ENCODE results near the gene RUVBL2.
"Not testable (repeated sequence)": the region's sequence is repeated elsewhere in the genome, so short reads cannot be mapped to it uniquely, and the experiment has no call there.

RUVBL2 gene

GRCh38 chr19:49018388-49019241, 24.9 kb downstream of the RUVBL2 start:
- DNase-seq: not testable (repeated sequence)

GRCh38 chr19:49019242-49019932, 25.7 kb downstream of the RUVBL2 start:
- peak; percentile 55 for DNase-seq

GRCh38 chr19:49020342-49020741, 26.7 kb downstream of the RUVBL2 start:
- DNase-seq: no peak

- no peak for DNase-seq
Observed at GRCh38 chr19:49020931-49021895, 27.5 kb downstream of the RUVBL2 start.

GRCh38 chr19:49022116-49022515, 28.4 kb downstream of the RUVBL2 start:
- no peak for DNase-seq

GRCh38 chr19:49024233-49024632, 30.5 kb downstream of the RUVBL2 start, which contains the start of gene CGB3:
CGB3 (minus strand) TSS chr19:49024333; CDS start chr19:49023971, 362 bp downstream.
- not testable (repeated sequence) for DNase-seq

- DNase-seq: not testable (repeated sequence)
Observed at GRCh38 chr19:49025088-49025487, 31.4 kb downstream of the RUVBL2 start.

GRCh38 chr19:49025599-49025998, 31.9 kb downstream of the RUVBL2 start:
- not testable (repeated sequence) for DNase-seq

- DNase-seq: not testable (repeated sequence)
Observed at GRCh38 chr19:49028686-49029085, 35.0 kb downstream of the RUVBL2 start.

- DNase-seq: not testable (repeated sequence)
Observed at GRCh38 chr19:49029749-49030148, 36.1 kb downstream of the RUVBL2 start.

GRCh38 chr19:49030323-49030722, 36.6 kb downstream of the RUVBL2 start:
- DNase-seq: not testable (repeated sequence)

GRCh38 chr19:49031642-49032301, 38.1 kb downstream of the RUVBL2 start, which contains the start of gene CGB2:
CGB2 (plus strand) TSS chr19:49031890; CDS start chr19:49032096, 206 bp downstream.
- peak; percentile 55 for DNase-seq

- DNase-seq: peak; percentile 50
Observed at GRCh38 chr19:49036815-49037214, 43.1 kb downstream of the RUVBL2 start, which contains the start of gene CGB1. CGB1 (minus strand) TSS chr19:49036895; CDS start chr19:49036711, 184 bp downstream.

GRCh38 chr19:49038111-49038510, 44.4 kb downstream of the RUVBL2 start:
- DNase-seq: not testable (repeated sequence)

- not testable (repeated sequence) for DNase-seq
Observed at GRCh38 chr19:49038557-49039276, 45.0 kb downstream of the RUVBL2 start.

GRCh38 chr19:49039736-49040135, 46.0 kb downstream of the RUVBL2 start:
- DNase-seq: not testable (repeated sequence)

- no peak for DNase-seq
Observed at GRCh38 chr19:49042177-49042576, 48.5 kb downstream of the RUVBL2 start.

- DNase-seq: not testable (repeated sequence)
Observed at GRCh38 chr19:49042666-49043065, 49.0 kb downstream of the RUVBL2 start.

- DNase-seq: not testable (repeated sequence)
Observed at GRCh38 chr19:49043548-49043947, 49.9 kb downstream of the RUVBL2 start, which contains the start of gene CGB5. CGB5 (plus strand) TSS chr19:49043848; CDS start chr19:49044210, 362 bp downstream.

- not testable (repeated sequence) for DNase-seq
Observed at GRCh38 chr19:49049011-49049410, 55.3 kb downstream of the RUVBL2 start, which contains the start of gene CGB8. CGB8 (minus strand) TSS chr19:49049111; CDS start chr19:49048739, 372 bp downstream.

- not testable (repeated sequence) for DNase-seq
Observed at GRCh38 chr19:49049834-49050233, 56.1 kb downstream of the RUVBL2 start.

All from stimulated activated CD4-positive, alpha-beta T cell treated with anti-CD3 and anti-CD28 coated beads, Interleukin-4, amount 100 ng/mL, for 24 hours (primary cell).